ENCODE results near the gene LASP1.

DNA sequence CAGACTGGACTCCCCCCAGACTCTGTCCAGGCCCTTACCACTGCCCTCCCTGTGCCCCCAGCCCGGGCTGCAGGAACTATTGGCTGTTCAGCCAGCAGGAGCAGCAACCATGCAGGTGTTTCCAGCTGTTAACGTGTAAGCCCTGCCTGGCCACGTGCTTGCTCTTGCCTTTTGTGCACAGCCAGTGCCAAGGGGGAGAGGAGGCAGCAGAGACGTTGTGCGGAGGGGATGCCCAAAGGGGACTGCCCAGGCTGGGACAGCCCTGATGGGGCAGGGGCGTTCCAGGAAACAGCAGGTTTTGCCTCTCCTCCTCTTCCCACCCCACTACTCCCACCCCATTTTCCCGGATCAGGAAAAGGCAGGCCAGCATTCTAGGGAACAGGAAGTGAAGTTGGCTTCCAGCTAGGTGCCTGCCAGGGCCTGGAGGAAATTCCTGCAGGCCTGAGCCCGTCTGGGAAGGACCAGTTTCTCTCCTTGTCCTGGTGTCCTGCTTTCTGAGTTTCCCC lies 38.9 kb downstream of the LASP1 start:
- TF ChIP-seq EP300 (IDR thresholded peaks at IDR 0.05) (no peak), CTCF (IDR thresholded peaks at IDR 0.05) (no peak), POLR2A (IDR thresholded peaks at IDR 0.05) (no peak)
